NT2/D1 (cell line): ENCODE data around the gene LYPLAL1.

Source experiments
- YY1 ChIP-seq: IDR thresholded peaks from 2 replicates; pipeline ENCODE4 v1.6.1; 2011; ENCODE audit not compliant: insufficient read length, insufficient read depth
- ZNF274 ChIP-seq: IDR thresholded peaks from 2 replicates; pipeline ENCODE4 v1.6.1; 2011; ENCODE audit warnings: mild to moderate bottlenecking, low read depth, low read length

- TF ChIP-seq YY1 = no peak
- TF ChIP-seq ZNF274 = no peak
These were observed 2.5 kb downstream of the LYPLAL1 start for GRCh38 chr1:219176168-219176567.
